Uterus (tissue), 2 donors: ENCODE results near the gene CLPX.

ENCODE experiments used
- CTCF ChIP-seq, 4 experiments: fragments of 200-600 bp in 2 of 4; fragments of 450-650 bp in 2 of 4; sonication (generic) in 2 of 4; IDR thresholded peaks; one replicate each; pipeline ENCODE4 v1.5.1; 2016 to 2019; ENCODE audit warnings: antibody characterized with exemption in 4 of 4, mild to moderate bottlenecking in 2 of 4, moderate library complexity in 1 of 4
- POLR2A ChIP-seq, 2 donors: fragments of 450-650 bp; IDR thresholded peaks; one replicate each; pipeline ENCODE4 v1.6.1; 2016; ENCODE audit warnings: antibody characterized with exemption in 2 of 2, mild to moderate bottlenecking in 1 of 2, moderate library complexity in 1 of 2

- TF ChIP-seq POLR2A (IDR thresholded peaks at IDR 0.05) (no peak), CTCF (IDR thresholded peaks at IDR 0.05) (no peak)
These were observed 37.7 kb upstream of the CLPX start for GRCh38 chr15:65222891-65223290.
